NCI-H1092 treated with DMSO at 0.1 percent for 48 hours (cell line): ENCODE data around the gene CCDC63.

Experiments
- DNase-seq: peaks from one replicate; lab custom pipeline; 2025; lab: John Stamatoyannopoulos, UW

The CCDC63 gene

DNA sequence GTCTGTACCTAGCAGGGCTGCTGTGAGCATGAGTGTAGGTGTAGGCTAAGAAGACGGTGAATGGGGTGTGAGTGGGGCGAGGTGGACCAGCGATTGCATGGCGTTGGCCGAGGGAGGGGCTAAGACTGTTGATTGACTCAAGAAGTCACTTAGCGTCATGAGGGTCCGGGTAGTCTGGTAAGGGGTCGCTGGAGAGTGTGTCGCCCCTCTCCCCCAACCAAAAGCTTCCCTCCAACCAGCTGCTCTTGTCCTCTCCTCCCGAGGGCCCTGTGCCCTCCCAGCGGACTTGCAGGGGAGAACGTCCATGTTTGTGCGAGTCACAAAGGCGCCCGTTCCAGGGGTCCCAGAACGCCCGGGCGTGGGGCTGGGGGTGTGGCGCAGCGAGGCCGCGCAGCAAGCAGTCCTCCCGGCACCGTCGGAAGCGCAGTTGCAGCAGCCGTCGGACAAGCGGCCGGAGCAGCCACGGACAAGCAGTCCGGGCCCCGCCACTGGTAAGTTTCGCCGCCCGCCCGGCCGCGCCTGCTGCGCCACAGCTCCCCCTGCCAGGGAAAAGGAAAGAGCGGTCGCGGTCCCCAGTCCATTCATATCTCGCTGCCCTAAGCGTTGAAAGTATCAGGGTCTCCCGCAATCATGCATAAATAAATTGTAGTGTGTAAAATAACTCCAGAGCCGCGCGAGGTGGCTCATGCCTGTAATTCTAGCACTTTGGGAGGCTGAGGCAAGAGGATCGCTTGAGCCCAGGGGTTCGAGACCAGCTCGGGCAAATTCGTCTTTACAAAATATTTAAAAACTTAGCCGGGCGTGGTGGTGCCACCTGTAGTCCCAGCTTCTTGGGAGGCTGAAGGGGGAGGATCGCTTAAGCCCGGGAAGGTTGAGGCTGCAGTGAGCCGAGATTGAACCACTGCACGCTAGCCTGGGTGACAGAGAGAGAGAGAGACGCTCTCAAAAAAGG, at the start of gene CCDC63:
TSS of gene CCDC63 (plus strand) at position 373 of the 952 bp plus-strand sequence. CDS start 5,968 bp downstream, outside the sequence.
- no peak for DNase-seq

DNA sequence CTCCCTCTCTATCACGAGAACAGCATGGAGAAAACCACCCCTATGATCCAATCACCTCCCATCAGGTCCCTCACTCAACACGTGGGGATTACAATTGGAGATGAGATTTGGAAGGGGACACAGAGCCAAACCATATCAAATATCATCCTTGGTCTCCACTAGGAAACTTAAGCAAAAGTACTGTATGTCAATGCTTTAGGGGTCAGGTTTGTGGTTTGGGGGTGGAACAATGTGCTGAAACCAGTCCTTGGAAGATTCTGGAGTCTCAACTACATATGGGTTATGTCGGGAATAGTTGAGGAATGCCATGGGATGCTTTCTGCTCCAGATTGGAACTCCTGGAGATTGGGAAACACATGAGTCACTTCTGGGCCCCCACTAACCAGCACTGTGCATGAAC, 48.3 kb upstream of the CCDC63 start:
- DNase-seq = no peak

DNA sequence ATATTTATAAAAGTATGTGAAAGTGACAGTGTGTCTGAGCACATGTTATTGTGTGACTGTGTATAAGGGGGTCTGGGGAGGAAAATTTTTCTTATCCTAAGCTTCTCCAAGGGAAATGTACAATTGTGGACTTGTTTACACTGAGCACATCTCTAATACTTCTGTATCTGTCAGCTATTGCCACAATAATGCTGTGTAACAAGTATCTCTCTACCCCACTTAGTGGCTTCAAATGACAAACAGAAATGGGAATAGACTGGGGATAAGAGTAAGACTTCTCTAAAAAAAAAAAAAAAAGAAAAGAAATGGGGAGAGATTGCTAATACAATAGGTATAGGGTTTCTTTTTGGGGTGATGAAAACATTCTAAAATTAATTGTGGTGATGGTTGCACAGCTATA, 44.3 kb upstream of the CCDC63 start:
- no peak for DNase-seq

DNA sequence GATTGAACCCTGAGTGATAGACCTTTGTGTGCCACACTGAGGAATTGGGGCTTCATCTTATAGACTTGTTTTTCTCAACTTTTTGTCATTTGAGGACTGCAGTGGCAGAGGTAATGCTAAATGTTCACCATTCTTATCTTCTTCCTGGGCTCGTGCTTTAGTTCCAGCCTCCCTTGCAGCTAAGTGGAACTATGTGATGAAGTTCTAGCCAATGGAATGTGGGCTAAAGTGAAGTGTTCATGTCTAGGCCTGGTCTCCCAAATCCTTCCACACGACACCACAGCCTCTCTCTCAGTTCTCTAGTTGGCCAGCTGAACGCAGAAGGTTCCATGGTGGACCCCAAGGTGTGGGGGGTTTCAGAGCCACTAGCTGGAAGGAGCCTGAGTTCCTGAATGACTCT, 42.4 kb upstream of the CCDC63 start:
- no peak for DNase-seq

DNA sequence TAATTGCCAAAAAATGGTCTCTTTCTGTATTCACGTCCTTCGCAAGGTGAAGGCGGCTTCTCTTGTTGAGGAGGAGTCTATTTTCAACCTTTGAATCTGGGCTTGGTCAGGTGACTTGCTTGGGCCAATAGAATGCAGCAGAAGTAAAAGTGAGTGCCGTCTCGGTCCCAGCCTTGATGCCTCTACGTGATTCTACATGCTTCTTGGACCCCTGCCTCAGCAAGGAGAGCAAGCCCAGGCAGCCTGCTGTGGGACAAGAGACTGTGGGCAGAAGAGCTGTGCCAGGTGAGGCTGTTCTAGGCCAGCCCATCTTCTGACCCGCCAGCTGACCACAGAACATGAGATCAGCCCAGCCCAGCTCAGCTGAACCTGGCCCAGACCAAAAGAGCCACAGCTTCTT, 39.1 kb upstream of the CCDC63 start:
- no peak for DNase-seq

DNA sequence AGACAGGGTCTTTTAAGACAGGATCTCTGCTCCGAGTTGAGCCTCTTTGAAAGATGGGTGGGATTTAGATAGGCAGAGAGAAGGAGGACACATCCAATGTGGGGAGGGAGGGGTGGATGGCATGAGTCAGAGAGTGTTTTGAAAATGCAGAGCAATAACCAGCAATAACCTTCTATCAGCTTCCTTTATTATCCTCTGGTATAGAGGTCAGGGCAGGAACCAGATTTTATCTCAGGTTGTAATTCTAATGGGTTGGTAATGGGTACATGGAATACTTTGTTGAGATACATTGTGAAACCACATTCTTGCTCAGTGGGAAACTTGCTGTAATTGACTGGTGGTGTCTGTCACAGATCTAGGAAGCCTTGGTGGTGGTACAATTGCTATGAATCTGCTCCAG, 37.6 kb upstream of the CCDC63 start:
- no peak for DNase-seq

DNA sequence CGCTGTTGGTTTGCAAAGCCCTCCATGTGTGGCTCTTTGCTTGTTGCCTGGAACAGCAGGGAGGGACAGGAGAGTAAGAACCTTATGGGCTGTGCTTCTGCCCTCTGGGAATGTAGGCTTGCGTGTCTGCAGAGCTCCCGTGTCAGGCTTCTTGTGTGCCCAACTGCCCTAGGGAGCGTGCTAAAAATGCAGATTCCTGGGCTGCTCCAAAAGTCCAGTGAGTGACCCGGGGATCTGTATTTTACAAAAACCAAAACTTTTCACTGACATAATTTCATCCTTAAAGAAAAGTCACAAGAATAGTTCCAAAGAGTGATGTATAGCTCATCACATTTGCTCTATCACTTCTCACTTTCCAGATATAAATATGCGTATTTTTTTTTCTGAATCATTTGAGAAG, 34.8 kb upstream of the CCDC63 start:
- no peak for DNase-seq

DNA sequence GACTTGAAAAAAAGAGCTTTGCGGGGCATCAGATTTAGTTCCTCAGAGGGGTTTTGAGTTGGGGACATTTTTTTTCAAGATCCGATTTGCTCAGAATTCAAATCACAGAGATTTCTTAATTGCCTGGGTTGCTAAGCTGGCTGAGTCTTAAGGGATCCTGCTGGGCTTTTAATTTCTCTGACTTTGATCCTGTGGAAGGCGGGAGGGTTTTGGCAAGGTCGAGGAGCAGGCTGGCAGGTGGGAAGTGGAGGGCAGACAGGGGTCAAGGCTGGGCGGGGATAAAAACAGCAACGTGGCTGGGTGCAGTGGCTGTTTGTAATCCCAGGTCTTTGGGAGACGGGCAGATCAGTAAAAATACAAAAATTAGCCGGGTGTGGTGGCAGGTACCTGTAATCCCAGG, 33.5 kb upstream of the CCDC63 start:
- no peak for DNase-seq

DNA sequence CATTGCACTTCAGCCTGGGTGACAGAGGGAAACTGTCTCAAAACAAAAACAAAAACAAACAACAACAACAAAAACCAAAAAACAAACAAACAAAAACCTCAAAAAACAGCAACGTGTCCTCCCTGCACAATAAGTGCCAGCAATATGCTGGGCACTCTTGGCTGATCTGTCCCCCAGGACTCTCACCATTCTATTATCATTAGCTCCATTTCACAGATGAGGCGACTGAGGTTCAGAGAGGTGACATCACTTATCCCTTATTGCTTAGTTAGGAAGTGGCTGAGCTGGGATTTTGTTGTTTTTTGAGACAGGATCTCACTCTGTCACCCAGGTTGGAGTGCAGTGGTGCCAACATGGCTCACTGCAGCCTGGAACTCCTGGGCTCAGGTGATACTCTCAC, 33.0 kb upstream of the CCDC63 start:
- DNase-seq = no peak

DNA sequence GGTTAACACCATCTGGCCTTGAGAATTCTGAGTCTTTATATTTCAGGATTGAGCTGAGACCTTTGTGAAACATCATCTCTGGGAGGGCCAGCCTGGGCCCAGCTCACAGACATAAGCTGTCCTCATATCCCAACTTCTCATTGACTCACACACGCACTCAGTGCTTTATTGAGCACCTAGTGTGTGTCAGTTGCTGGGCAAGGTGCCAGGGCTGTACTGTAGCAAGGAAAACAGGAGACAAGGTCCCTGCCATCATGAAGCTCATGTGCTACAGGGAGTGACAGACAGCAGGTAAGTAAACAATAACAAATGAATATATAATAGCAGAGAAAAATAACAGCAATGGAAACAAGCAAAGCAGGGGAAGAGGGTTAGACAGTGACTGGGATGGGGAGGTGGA, 30.5 kb upstream of the CCDC63 start:
- no peak for DNase-seq

DNA sequence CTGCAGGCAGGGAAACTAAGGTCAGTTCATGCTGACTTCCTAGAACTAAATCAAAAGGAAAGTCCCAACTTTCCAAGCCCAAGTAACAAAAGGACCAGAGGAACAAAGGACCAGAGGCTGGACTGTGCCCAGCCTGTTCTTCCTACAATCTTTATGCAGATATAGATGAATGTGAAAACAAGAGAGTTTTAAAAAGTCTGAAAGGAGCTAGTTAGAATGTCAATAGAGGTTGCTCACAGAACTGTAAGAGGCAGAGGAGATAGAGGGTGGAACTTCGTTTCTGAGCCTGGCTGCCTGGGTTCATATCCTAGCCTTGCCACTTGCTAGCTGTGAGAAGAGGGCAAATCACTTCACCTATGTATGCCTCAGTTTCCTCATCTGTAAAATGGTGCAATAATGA, 30.0 kb upstream of the CCDC63 start:
- DNase-seq = no peak

DNA sequence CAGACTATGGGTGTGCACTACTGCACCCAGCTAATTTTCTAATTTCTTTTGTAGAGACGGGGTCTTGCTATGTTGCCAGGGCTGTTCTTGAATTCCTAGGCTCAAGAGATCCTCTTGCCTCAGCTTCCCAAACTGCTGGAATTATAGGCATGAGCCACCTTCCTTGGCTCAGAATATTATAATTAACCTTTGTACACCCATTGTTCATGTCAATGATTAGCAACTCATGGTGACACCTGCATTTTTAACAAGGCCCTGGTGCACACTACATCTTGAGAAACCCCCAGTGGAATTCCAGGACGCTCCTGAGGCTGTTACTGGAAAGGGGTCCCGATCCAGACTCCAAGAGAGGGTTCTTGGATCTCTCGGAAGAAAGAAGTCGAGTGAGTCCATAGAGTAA, 28.3 kb upstream of the CCDC63 start:
- no peak for DNase-seq

DNA sequence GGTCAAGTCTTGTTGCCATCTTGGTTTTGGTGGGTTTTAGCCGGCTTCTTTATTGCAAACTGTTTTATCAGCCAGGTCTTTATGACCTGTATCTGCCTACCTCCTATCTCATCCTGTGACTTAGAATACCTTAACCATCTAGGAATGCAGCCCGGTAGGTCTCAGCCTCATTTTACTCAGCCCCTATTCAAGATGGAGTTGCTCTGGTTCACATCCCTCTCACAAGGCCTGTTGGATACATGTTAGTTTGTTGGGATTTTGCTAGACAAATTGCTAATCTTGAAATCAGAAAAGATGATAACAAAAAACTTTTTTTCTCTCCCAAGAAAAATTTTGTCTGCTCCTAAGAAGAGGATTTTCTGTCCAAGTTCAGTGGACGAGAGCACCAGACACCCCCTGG, 27.6 kb upstream of the CCDC63 start:
- no peak for DNase-seq

DNA sequence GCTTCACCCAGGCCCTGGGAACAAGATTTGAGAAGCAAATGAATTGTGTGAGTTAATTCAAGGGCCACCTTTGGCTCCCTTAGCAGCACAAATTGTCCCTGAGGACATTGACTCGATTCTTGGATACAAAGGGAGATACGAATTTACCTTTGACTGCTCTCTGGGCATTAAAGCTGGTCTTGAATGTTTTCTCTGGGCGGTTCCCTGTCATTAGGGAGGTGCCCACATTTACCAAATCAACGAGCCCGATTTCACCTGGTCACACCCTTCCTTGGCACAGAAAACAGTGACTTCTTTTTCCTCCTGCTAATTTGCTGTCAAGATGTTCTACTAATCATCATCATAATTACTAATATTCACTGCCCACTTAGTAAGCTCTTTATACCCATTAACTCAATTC, 27.1 kb upstream of the CCDC63 start:
- no peak for DNase-seq

DNA sequence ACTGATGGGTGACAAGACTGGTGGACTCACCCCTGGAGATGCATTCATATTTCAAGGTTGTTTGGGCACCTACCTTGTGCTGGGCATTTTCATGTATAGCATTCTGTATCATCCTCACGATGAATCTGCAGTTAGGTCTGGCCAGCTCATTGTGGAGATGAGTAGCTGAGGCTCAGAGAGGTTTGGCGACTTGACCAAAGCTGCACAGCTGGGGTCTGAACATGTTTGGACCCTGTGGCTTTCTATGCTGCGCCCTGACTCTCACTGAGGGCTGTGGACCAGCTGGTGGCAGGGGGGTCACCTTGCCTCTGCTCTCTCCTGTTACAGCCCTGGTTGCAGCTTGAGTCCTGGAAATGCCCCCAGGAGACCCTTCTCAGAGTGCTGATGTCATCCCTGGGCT, 24.9 kb upstream of the CCDC63 start:
- no peak for DNase-seq

DNA sequence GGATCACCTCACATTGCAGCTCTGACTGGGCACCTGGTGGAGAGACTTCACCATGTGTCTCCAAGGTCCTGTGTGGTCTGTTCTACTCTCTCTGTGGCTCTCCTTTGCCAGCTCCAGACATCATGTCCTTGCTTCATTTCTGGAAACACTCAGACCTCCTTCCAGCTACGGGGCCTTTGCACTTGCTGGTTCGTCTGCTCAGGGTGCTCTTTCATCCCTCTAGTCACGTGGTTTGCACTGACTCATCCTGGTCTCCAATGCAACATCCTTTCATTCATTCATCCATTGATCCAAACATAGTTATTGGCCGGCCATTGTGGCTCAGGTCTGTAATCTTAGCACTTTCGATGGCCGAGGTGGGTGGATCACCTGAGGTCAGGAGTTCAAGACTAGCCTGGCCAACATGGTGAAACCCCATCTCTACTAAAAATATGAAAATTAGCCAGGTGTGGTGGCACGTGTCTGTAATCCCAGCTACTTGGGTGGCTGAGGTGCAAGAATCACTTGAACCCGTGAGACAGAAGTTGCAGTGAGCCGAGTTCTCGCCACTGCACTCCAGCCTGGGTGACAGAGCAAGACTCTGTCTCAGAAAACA, 23.9 kb upstream of the CCDC63 start:
- DNase-seq = no peak

DNA sequence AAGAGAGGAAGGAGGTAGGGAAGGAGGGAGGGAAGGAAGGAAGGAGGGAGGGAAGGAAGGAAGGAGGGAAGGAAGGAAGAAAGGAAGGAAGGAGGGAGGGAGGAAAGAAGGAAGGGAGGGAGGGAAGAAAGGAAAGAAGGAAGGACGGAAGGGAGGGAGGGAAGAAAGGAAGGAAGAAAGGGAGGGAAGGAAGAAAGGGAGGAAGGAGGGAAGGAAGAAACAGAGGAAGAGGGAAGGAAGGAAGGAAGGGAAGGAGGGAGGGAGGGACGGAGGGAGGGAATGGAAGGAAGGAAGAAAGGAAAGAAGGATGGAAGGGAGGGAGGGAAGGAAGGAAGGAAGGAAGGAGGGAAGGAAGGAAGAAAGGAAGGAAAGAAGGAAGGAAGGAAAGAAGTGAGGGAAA, 22.4 kb upstream of the CCDC63 start:
- DNase-seq = no peak

DNA sequence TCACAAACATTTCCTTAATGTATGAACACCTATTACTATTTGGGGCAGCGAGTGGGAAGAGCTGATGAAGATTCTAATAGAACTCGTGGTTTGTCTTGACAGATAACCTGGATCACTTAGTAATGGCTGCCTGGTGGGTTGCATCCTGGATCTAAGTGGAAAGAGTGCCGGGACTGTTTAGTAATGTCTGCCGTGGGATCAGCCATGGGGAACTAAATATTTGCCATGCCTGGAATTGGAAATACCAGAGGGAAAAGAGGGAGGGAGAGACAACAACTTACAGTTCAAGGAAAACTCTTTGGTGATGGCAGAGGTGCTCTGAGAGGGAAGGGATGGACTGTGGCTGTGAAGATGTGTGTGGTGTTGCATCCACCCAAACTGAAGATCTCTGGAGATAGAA, 21.3 kb upstream of the CCDC63 start:
- DNase-seq = no peak

DNA sequence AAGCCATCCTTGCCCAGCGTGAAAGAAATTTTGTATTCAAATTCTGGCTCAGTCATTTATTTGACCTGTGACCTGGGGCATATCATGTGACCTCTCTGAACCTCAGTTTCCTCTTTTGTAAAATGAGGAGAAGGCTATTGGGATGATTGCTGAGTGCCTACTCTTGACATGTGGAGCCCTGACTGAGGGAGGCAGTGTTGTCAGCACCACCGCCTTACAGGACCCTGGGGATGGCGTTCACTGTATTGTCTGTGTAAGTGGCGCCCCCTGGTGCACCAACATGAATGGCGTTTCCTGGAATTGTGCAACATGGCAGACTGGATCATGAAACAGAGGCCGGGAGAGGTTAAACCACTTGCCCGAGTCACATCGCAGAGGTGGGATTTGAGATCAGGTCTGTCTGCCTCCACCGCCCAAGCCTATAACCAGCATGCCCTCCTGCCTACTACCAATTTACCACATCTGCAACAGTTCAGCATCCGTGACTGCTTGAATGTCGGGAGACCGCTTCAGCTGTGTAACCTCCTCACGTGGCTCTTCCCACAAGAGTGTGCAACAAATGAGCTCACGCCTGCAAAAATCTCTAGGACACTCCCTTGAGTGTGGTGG, 20.1 kb upstream of the CCDC63 start:
- peak; percentile 67 for DNase-seq

DNA sequence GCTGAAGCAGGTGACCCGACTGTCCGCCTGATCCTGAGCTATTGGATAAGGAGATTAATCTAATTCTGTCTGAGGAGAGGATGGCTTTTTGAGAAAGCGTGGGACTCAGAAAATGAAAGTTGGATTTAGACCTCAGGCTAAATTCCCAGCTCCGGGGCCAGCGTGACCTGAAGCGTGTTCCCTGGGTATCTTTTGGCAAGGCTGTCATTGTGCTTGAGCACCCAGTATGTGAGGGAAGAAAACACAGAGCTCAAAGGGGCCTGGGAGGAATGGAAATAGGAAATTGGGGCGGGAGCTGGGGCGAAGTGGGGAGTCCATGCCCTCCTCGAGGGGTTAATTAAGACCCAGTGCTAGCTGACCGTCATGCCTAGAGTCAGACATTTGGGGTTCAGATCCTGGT, 17.5 kb upstream of the CCDC63 start:
- DNase-seq = no peak

DNA sequence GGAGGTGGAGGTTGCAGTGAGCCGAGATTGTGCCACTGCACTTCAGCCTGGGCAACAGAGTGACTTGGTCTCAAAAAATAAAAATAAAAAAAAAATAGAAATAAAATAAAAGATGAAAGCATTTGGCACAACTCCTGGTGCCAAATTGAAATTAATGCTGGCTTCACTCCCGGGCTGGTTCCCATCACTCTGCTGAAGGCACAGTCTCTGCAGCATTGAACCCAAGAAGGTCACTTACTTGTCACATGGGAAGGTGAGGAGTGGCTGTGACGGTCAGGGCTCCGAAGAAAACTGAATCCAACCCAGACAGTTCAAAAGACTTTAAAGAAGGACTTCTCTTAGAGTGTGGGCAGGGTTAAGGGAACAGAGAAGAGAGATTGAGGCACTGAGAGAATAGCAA, 10.5 kb upstream of the CCDC63 start:
- DNase-seq = no peak

DNA sequence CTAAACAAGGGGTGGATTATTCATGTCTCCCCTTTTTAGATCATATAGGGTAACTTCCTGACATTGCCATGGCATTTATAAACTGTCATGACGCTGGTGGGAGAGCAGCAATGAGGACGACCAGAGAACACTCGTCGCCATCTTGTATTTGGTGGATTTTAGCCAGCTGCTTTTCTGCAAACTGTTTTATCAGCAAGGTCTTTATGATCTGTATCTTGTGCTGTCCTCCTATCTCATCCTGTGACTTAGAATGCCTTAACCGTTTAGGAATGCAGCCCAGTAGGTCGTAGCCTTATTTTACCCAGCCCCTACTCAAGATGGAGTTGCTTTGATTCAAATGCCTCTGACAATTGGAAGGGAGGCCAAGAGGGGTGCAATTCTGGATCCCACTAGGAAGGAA, 5.8 kb upstream of the CCDC63 start:
- DNase-seq = no peak

DNA sequence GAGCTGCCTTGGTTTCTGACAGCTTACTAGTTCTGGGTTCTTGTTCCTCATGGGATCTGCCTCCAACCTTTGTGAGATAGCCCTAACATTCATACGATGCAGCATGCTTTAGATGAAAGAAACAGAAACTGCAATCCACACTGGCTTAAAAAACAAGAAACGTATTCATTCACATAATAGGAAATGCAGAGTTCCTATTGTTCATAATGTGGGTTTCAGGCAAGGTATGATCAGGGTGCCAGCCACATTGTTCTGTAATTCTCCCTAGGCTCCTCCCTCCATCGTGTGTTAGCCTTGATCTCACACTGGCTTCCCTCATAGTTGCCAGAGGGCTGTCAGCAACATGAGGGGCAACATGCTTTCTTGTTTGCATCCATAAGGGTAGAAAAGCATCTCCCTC, 2.7 kb upstream of the CCDC63 start:
- no peak for DNase-seq
